Stimulated activated CD8-positive, alpha-beta memory T cell treated with anti-CD3 and anti-CD28 coated beads, Interleukin-12 subunit alpha, Interleukin-12 subunit beta, amount 100 ng/mL, for 1 hour (primary cell): Measurements from ENCODE around the gene SEMA7A.
"Not testable (repeated sequence)": the region's sequence is repeated elsewhere in the genome, so short reads cannot be mapped to it uniquely, and the experiment has no call there.

ENCODE experiments used
- DNase-seq: peaks from one replicate; pipeline ENCODE4 v3.0.0-alpha.2; 2020; ENCODE audit warnings: low read depth

The SEMA7A gene

GRCh38 chr15:74399511-74400312, 34.0 kb downstream of the SEMA7A start:
- DNase-seq, result no peak

DNA sequence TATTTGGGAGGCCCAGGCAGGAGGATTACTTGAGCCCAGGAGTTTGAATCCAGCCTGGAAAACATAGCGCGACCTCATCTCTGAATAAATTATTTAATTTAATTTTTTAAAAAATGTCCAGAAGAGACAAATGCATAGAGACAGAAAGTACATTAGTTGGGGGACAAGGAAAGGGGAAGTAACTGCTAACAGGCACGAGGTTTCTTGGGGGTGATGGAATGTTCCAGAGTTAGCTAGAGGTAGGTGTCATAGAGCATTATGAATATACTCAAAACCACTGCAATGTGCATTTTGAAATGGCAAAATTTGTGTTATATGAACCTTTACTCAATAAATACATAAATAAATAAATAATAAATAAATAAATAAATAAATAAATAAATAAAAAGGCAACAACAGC, 34.7 kb downstream of the SEMA7A start:
- DNase-seq, result no peak

DNA sequence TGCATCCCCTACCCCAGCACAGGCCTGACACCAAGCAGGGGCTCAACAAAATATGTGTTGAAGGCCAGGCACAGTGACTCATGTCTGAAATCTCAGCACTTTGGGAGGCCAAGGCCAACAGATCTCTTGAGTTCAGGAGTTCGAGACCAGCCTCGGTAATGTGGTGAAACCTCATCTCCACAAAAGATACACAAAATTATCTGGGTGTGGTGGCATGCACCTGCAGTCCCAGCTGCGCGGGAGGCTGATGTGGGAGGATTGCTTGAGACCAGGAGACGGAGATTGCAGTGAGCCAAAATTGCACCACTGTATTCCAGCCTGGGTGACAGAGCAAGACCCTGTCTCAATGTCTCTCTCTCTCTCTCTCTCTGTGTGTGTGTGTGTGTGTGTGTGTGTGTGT, 35.6 kb downstream of the SEMA7A start:
- no peak for DNase-seq

- DNase-seq, result no peak
Observed at GRCh38 chr15:74397239-74398068, 36.3 kb downstream of the SEMA7A start.

GRCh38 chr15:74396445-74397238, 37.1 kb downstream of the SEMA7A start:
- DNase-seq, result peak; percentile 24

GRCh38 chr15:74396146-74396438, 37.7 kb downstream of the SEMA7A start:
- DNase-seq, result no peak

GRCh38 chr15:74395319-74396145, 38.2 kb downstream of the SEMA7A start:
- no peak for DNase-seq

- no peak for DNase-seq
Observed at GRCh38 chr15:74394090-74394846, 39.5 kb downstream of the SEMA7A start.

- DNase-seq, result no peak
Observed at GRCh38 chr15:74393423-74393822, 40.3 kb downstream of the SEMA7A start.

DNA sequence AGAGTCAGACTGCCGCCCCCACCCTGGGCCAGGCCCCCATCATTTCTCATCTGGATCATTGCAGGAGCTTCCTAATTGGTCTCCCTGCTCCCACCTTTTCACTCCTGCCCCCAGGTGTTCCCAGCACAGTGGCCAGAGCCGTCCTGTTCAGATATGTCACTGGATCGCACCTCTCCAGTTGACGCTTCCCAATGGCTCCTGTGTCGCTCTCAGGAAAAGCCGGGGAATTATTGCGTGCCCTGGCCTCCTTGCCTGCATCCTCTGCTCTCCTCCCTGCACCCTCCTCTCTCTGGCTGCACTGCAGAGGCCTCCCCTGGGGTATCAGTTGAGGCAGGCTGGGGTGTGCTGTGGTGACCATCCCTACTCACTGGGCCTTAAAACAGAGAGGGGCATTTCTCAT, 40.9 kb downstream of the SEMA7A start:
- no peak for DNase-seq

- DNase-seq, result no peak
Observed at GRCh38 chr15:74392451-74392830, 41.3 kb downstream of the SEMA7A start.

DNA sequence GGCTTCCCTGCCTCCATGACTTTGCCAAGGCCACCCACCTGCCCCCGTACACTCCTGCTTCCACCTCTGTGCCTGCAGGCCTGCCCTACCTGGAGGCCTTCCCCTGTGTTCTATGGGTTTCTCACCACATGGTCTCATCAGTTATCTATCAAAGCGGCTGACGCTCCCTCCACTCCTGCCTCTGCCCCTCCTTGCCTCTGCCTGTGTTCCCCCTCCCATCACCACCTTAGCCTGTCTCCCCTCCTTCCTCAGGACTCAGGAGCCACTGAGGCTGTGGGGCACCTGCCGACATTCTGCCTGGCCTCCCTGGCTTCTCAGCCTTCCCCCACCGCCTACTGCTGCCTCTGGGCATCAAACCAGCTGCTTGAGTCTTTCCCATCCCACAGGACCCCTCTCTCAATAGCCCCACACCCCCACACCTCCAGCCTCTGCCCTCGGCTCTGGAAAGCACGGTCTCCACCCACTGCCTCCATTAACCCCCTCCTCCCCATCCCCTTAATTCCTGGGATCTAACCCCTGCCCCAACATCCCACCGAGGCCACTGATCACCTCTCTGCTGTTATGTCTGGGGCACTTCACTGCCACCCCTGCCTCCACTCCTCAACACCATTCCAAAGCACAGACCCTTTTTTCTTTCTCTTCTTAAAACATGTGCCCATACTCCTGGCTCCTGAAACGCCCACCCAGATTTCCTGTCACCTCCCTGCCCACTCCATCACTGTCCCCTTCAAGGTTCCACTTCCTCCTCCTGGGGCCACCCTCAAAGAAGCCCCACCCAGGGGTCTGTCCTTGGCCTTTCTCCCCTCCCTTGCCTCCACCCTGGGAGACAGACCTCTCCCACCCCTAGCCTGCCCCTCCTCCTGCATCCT, 41.9 kb downstream of the SEMA7A start:
- DNase-seq, result no peak

DNA sequence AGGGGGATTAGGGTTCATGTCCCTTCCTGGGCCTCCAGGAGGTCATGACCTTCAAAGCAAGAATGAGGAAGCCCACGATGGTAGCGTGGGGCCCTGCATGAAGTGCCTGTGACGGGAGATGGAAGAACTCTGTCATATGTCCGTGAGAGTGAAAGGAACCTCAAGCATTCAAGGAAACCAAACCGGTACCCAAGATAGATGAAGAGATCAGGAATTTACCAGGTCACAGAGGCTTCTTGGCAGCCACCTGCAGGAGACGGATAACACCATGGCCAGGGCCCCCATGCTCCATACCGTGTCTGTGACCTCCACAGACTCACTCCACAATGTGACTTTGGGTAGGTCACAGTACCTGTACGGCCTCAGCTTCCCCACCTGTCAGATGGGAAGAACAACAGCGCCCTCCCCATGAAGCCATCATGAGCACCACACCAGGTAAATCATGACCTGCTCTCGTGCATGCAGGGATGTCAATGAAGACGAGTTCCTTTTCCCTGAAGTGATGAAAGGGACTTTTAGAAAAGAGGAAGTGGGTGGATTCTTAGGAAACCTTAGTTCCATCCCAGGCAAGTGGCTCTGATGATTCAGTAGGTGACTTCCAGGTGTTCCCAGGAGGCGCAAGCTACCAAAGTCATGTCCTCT, 43.0 kb downstream of the SEMA7A start:
- no peak for DNase-seq

DNA sequence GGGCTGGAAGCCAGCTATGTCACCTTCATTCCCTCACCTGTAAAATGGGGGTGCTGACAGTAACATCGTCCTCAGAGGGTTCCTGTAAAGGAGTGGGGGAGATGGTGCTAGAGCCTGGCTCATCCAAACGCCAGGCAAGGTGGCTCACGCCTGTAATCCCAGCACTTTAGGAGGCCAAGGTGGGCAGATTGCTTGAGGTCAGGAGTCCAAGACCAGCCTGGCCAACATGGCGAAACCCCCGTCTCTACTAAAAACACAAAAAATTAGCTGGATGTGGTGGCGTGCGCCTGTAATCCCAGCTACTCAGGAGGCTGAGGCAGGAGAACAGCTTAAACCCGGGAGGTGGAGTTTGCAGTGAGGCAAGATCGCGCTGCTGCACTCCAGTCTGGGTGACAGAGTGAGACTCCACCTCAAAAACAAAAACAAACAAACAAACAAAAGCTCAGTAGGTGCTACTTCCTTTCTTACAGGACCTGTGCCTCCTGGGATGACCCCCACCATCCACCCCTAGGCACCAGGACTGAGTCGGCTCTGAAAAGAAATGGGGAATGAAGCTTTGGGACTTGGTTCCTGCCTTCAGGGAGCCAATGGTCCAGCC, 43.6 kb downstream of the SEMA7A start:
- not testable (repeated sequence) for DNase-seq

GRCh38 chr15:74389241-74390048, 44.3 kb downstream of the SEMA7A start:
- DNase-seq, result no peak

DNA sequence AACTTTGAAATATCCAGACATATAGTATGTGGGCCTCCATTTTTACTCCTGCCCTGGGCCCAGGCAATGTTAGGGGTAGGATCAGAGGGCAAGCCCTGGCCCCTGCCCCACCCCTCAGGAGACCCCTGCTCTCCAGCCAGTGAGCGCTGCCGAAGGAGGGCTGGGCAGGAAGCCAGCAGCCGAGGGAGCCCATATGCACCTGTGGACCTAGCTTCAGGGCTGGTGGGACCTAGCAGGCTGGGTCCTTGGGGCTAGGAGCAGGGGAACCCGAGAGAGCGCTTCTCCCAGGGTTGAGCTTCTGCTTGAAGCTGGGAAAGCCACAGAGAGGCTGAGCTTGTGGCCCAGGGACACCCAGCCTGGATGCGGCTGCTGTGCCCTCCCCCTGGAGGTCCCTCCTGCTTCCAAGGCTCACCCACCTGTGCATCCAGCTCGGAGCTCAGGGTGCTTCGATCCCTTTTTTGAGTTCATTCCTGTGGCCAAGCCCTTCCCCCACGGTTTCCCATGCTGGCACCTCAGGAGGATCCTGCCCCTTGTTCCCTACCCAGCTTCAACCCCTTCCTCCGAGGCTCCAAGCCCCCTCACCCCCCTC, 45.3 kb downstream of the SEMA7A start:
- DNase-seq, result no peak

GRCh38 chr15:74387621-74388362, 46.0 kb downstream of the SEMA7A start:
- DNase-seq, result no peak
